HTERT RPE-1 (cell line): ENCODE results near the gene UEVLD.

Experiments
- in situ Hi-C: fragments of 300-500 bp; cut with MboI; formaldehyde crosslinking; loops from 4 replicates; pipeline ENCODE4 v1.14.3; 2020; ENCODE audit warnings: low sequenced_read_pairs

Gene UEVLD

DNA sequence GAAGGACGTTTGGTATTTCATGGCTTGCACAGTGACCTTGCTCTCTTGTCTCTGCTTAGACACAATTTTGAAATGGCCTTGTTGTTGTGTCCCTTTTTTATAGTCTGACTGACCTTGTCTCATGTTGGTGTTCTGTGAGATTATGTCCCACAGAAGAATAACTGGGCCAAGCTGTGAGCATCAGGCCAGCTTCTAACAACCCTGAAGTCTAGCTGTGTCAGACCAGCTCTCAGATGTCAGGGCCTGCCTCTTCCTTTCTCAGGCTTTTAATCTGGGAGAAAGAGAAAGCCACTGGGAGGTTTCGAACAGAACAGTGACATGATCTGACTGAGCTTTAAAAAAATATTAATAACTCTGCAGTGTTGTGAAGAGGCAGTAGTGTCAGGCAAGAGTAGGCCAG is 2.0 kb upstream of the UEVLD start:
- in situ Hi-C loops = no loop called here

DNA sequence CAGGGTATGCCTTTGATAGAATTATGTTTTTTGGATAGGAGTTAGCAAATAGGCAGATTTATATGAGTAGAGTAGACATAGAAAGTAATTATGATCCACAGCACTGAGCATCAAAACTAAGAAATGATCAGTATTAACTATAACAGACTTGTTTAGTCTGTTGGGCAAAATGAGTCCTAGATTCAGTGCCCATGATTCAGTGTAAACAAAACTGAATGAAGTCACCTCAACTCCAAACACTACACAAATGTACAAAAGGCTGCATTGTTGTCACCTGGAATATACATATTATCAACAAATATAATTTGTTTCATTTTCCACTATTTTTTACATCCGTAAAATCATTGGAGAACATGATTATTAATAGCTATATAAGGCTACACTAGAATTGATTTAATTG is 6.7 kb downstream of the UEVLD start:
- in situ Hi-C loops = no loop called here

DNA sequence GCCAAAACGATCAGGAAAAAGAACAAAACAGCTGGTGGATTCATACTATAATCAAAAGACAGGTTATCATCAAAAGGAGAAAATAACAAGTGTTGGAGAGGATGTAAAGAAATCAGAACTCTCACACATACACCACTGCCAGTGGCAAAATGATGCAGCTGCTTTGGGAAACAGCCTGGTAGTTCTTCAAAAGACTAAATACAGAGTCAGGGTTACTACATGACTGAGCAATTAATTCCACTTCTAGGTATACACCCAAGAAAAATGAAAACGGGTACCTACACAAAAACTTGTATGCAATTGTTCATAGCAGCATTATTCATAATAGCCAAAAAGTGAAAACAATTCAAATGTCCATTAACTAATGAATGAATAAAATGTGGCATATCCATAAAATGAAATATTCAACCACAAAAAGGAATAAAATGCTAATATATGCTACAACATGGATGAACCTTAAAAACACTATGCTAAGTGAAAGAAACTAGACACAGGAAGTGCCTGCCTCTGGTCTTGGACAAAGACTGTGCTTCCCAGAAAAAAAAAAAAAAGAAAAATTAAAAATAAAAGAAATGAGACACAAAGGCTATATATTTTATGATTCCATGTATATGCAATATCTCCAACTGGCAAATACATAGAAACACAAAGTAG is 8.3 kb downstream of the UEVLD start:
- in situ Hi-C loops = no loop called here

DNA sequence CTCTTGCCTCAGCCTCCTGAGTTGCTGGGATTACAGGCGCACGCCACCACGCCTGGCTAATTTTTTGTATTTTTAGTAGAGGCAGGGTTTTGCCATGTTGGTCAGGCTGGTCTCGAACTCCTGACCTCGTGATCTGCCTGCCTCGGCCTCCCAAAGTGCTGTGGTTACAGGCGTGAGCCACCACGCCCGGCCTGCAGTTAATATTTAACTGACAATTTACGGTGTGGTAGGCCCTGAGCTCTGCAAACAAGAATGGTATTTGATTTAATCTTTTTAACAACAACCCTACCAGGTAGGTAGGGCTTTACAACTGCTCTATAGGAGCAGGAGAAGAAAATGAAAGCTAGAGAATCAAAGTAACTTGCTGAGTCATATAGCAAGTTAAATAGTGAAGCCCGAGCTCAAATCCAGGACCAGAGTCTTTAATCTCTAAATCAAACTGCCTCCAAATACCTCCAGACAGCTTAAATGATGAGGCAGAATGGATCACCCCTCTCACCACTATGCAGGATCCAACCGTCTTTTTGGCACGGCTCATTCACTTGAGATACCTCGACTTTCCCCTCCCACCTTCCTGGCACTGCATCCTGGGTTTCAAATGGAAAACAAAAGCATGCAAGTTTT is 9.4 kb downstream of the UEVLD start:
- in situ Hi-C loops = no loop called here

DNA sequence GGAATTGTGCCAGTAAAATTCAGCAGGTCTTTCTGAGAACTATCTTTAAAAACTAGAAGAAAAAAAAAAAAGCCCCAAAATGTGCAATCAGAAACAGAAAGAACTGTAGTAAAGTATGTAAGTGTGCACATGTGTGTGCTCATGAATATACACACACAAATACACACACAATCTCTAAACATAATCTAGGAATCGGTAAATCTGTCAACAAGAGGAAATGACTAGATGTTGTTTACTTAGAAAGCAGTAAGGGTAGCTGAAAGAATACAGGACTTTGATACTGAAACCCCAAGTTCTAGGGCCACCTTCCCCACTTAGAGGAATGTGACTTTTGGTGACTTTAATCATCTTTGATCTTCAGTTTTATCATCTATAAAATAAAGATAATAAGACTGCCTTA is 13.2 kb downstream of the UEVLD start:
- in situ Hi-C loops = no loop called here

DNA sequence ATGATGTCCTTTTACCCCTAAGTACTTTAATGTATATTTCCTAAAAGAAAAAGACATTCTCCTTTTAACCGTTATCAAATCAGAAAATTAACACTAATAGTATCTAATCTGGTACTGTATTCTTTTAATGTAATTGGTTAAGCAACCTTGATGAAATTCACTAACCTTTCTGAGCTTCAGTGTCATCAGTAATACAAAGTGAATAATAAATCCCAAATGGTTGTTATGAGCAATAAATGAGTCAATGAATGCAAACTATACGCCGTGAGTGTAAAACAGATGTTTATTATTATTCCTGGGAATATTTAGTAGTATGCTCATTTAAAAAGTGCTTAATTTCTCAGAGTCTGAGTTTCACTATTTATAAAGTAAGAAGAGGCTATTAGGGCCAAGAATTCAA is 21.5 kb downstream of the UEVLD start:
- in situ Hi-C loops = no loop called here

DNA sequence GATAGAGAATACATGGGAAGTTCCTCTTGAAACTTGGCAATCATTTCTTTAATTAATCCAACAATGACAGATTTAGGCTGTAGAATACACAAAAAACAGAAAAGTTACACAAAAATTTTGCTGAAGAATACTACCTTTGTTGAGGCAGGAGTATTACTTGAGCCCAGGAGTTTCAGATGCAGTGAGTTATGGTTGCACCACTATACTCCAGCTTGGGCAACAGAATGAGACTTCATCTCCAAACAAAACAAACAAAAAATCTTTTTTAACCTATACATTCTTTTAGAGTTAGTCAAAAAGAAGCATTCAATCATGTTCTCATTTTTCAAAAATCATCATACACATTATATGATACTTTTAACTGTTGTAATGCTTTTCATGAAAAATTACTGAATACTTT is 22.1 kb downstream of the UEVLD start:
- in situ Hi-C loops = no loop called here

DNA sequence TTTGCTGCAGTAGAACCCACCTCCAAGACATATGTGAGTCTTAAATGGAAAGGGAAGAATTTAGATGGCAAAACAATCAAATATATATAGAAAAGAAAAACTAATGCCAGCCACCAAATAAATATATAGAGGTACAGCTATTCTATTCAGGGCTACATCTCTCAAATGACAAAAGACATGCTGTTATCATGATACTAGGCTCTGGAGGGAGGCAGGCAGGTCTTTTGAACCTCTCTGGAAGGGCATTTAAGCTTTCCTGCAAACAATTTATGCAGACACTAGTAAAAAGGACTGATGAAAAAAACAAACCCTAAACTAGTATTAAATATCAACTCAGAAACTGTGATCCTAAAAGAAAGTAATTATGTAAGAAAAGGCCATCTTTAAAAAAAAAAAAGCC is 24.4 kb downstream of the UEVLD start:
- in situ Hi-C loops = no loop called here

DNA sequence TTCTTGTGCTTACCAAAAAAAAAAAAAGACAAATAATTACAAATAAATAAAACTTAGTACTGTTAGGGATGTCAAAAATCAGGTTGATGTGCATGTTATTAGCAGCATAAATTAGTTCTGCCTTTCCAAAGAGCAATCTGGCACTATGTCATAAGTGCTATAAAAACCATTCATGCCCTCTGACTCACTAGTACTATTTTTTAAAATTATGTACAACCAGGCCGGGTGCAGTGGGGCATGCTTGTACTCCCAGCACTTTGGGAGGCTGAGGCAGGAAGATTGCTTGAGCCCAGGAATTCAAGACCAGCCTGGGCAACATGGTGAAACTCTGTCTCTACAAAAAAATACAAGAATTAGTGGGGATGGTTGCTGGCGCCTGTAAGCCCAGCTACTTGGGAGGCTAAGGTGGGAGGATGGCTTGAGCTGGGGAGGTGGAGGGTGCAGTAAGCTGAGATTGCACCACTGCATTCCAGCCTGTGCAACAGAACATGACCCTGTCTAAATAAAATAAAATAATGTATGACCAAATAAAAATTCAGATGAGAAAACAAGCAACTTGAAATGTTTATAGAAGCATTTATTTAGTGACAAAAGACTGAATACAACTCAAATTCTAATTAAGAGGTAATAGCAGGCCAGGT is 25.3 kb downstream of the UEVLD start:
- in situ Hi-C loops = no loop called here

DNA sequence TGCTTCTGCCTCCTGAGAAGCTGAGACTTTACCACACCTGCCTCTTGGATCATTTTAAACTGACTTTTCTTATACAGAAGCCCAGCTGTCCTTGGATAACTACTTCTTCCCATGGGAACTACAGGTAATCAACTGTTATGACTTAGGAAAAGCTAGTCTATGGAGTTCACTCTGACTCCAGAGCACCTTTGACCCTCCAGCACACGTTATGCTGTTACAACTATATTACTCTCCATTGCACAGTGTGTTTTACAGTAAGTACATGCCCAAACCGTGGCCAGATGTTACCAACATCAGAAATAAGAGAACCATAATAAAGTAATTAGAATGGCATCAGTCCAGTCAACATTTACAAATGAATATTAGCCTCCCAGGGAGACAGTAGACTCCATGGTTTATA is 40.5 kb downstream of the UEVLD start:
- in situ Hi-C loops = no loop called here

DNA sequence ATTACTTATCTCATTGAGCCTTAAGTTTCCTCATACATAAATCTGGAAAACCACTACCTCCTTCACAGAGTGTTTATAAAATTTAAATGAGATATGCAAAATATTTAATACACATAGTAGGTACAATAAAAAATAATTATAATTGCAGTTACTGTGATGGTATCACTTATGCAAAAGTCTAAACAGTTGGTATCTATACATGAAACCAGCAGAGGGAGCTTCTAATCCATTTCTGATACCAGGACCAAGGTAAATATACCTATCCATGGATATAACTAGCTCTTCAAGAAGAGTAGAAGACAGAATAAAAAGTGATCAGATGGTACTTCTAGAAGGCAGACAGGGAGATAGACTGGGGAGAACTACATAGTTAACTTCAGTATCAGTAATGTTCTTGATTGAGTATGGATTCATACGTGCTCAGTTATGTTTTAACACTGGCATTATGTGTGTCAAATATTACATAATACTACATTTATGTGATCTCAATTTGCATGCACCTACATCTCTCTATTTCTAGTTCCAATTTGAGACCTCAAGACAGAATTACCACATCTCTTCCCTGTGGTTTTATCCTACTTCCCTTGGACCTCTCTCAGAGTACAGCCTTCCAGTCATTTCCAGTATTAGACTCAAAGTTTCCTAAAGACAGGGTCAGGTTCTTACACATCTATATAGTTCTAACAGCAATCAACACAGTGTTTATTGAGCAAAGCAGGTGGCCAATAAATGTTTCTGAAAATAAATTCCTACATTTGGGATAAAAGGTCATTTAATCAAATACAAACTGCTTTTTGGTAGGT is 48.1 kb downstream of the UEVLD start:
- in situ Hi-C loops = no loop called here

DNA sequence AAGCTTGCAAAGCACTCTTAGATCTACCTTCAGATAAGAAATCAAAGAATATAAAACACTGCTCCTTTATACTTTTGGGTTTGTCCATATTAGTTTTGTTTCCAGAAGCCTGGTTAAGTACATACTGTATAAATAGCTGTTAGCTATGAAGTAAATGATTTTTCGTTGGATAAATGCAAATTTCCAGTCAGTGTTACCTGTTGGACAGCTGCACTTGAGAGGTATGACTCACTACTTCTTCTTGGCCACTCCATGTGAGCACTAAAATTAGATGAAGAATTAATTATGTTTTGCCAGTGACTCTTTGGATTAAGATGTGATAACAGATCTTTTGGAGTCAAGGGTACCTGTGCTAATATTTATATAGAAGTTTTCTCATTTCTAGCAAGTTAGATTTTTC is 52.3 kb downstream of the UEVLD start:
- in situ Hi-C loops = no loop called here

DNA sequence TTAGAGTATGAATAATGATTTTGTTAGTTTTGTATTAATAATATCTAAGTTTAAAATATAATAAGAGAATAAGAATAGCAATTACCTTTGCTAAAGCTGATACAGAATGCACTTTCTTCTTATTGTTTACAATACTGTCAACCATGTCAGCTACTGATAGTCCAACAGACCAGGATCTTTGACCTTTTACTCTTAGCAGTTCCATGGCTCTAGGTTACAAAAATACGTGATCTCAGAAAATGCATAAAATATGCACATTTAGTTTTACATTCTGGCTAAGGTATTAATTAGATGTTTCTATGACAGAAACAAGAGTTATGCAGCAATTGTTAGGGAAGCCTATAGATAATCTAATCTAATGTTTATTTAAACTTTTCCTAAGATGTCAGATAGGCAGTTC is 54.3 kb downstream of the UEVLD start:
- in situ Hi-C loops = no loop called here

DNA sequence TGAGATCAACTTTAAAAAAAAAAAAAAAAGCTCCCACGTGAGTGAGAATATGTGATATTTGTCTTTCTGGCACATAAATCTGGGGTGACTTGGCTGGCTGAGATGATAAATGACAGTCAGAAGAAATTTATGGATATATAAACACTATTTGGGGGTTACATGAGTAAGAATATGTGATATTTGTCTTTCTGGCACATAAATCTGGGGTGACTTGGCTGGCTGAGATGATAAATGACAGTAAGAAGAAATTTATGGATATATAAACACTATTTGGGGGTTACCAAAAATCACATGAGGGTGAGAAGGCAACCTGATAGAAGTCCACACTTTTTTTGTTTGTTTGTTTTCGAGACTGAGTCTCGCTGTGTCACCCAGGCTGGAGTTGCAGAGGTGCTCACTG is 55.2 kb downstream of the UEVLD start:
- in situ Hi-C loops = no loop called here

DNA sequence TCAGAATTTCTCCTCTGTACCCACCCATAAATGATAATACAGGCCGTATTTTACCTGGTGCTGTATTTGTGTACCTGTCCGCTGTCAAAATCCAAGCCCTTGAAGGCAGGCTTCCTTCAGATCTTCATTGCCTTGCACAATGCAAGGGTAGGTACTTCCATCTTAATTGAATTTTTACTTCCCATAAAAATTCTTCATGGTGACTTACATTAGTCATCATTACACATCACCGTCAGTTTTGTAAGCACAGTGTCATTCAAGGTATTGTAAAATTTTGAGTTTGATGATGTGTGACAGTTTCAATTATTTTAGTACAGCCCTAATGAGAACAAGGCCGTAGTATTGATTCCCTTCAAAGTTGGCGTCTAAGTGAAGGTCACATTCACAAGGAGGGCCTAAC is 61.0 kb downstream of the UEVLD start:
- in situ Hi-C loops = no loop called here

DNA sequence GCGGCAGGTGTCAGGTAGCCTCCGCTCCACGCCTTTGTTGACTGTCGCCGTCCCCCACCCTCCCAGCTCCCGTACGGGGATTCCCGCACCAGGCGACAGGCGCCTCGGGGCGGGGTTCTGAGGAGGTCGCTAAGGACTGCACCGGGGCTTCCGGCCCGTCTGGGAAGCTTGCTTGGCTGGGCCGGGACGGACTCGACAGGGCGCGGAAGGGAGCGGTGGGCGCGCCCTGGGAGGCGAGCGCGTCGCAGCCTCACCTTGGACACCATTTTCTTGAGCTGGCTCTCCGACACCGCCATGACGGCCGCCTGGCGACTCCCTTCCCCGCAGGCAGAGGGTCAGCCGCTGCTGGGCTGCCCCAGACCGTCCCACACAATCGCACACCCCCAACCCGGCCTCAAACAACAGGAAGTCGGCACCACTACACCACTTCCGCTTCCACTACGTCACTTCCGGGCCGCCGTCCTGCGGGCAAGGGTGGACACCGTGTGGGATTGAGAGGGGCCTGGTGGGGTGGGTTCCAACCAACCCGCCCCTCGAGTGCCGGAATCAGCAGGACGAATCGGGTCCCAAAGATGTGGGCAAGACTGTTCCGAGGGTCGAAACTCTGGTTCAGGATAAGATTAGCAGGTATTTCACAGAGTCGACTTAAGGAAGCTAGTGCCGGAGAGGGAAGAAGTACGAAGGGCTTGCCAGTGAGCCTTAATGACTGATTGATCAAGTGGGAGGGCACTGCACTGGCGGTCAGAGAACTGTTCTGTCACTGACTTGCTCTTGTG is 61.8 kb downstream of the UEVLD start, which contains the start of gene TSG101:
Gene TSG101, minus strand, starts transcription at position 422 of the 776 bp plus-strand sequence. Its CDS starts 126 bp downstream, at position 296.
- in situ Hi-C loops = no loop called here

DNA sequence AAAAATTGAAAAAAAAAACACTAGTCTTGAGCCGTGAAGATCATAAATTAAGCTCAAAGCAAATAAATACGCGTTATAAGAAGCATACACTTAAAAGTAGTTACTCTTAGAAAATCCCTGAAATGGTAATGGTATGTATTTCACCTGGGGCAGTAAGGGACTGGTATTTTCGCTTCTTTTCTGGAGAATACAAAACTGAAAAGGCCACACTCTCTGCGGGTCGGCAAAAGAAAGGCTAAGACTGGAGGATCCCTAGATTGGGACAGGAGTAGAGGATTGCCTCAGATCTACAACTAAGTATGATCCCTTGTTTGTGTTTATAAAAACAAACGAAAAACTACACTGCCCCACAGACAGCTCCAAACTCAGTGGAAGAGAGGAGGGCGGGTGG is 62.4 kb downstream of the UEVLD start:
- in situ Hi-C loops = no loop called here

DNA sequence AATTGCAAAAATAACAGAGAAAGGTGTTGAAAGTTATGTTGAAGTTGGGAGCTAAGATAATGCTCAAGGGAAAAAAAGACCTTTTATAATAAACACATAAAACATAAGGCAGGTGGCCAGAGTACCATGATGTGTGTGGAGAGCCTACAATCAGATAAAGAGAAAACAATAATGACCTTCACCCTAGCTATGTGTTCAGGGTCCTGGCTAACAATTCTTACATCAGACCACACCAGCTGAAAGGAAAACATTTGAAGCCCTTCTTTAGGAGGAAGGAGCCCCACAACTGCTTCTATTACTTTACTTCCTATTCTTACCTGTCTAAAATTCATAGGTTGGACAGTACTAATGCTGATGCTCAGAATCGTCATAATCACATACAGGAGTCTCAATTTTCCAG is 64.3 kb downstream of the UEVLD start:
- in situ Hi-C loops = no loop called here

DNA sequence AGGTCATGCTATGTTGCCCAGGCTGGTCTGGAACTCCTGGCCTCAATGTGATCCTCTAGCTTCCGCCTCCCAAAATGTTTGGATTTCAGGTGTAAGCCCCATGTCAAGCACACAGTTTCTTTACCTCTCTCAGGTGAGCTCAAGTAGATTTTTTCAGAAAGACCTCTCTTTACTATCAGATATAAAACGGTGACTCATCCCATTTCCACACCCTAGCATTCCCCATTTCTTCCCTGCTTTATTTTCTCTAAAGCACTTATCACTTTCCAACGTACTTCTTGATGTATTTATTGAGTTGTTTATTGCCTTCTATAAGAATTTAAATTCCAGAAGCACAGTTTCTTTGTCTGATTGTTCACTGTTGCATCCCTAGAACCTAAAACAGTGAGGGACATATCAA is 65.5 kb downstream of the UEVLD start:
- in situ Hi-C loops = no loop called here

DNA sequence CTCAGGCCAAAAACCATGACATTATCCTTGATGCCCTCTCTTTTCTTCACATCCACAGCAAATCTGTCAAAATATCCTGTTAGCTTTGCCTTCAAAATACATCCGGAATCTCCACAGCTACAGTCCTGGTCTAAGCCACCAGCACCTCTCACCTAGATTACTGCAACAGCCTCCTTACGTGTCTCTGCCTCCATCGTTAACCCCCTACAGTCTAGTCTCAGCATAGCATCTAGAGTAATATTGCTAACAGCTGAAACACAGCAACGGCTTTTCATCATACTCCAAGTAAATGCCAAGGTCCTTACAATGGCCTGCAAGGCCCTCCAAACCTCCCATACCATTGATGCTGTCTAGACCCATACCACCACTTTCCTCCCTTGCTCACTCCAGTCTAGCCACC is 66.1 kb downstream of the UEVLD start:
- in situ Hi-C loops = no loop called here

DNA sequence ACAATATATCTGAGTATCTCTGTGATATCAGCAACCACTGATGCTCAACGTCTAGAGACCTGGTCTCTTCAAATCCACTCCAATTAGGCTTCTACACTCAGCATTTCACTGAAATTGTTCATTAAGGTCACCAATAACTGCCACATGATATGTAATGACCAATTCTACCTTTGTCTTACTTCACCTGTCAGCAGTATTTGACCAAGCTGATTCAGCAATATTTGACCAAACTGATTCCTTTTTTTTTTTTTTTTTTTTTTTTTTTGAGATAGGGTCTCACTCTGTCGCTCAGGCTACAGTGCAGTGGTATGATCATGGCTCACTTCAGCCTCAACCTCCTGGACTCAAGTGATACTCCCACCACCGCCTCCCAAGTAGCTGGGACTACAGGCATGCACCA is 67.4 kb downstream of the UEVLD start:
- in situ Hi-C loops = no loop called here
